ENCODE measurements around the gene DDO.

DNA sequence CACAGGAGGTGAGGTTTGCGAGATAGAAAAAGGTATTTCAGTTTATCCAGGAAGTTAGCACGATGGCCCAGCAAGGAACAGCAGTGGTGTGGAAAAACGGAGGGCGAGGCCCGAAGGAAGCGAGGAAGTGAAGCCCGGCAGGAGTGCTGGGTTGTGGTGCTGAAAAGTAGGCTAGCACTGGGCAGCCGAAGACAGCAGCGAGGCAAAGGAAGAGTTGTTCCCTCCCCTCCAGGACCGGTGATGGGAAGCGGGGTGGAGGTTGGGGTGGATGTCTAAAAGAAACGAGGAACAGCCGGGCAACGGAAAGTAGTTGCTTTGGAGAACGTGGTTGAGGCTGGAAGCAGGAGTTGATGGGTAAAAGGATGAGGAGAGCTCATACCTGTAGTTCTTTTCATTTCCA is 58.6 kb downstream of the DDO start:
- no peak for TF ChIP-seq POLR2A (IDR thresholded peaks at IDR 0.05)
- TF ChIP-seq, protein P1, sequence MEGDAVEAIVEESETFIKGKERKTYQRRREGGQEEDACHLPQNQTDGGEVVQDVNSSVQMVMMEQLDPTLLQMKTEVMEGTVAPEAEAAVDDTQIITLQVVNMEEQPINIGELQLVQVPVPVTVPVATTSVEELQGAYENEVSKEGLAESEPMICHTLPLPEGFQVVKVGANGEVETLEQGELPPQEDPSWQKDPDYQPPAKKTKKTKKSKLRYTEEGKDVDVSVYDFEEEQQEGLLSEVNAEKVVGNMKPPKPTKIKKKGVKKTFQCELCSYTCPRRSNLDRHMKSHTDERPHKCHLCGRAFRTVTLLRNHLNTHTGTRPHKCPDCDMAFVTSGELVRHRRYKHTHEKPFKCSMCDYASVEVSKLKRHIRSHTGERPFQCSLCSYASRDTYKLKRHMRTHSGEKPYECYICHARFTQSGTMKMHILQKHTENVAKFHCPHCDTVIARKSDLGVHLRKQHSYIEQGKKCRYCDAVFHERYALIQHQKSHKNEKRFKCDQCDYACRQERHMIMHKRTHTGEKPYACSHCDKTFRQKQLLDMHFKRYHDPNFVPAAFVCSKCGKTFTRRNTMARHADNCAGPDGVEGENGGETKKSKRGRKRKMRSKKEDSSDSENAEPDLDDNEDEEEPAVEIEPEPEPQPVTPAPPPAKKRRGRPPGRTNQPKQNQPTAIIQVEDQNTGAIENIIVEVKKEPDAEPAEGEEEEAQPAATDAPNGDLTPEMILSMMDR (IDR thresholded peaks at IDR 0.05) = no peak
